ENCODE data around the gene MCRIP2.

The MCRIP2 gene

GRCh38 chr16:620700-621525, 20.7 kb upstream of the MCRIP2 start:
- TF ChIP-seq CTCF (IDR thresholded peaks at IDR 0.05): no peak
- no peaks in the 10 kb centered on the region for H3K36me3 Mint-ChIP-seq (ENCODE audit: low read depth)
- no peak for DNase-seq

GRCh38 chr16:621526-622105, 20.0 kb upstream of the MCRIP2 start:
- peaks cover 3% of the 10 kb centered on the region for H3K36me3 Mint-ChIP-seq (ENCODE audit: low read depth)
- no peak for DNase-seq
- H3K4me1 Mint-ChIP-seq: peaks cover 48% of the 10 kb centered on the region
- H3K27ac Mint-ChIP-seq: peak overlapping the region; percentile 98
- H3K9me3 Mint-ChIP-seq: no peaks in the 10 kb centered on the region
- H3K27me3 Mint-ChIP-seq (ENCODE audit: low read depth, poor library complexity): peaks cover 2% of the 10 kb centered on the region
- H3K4me3 Mint-ChIP-seq: peak overlapping the region; percentile 22
- TF ChIP-seq CTCF (IDR thresholded peaks at IDR 0.05): no peak

More at GRCh38 chr16:620700-621525, 20.7 kb upstream of the MCRIP2 start:
- no peaks in the 10 kb centered on the region for H3K9me3 Mint-ChIP-seq
- H3K4me3 Mint-ChIP-seq: no peak overlapping the region
- H3K27ac Mint-ChIP-seq: peak overlapping the region; percentile 98
- H3K27me3 Mint-ChIP-seq (ENCODE audit: low read depth, poor library complexity): no peaks in the 10 kb centered on the region
- H3K4me1 Mint-ChIP-seq: peaks cover 44% of the 10 kb centered on the region

- no peak overlapping the region for H3K4me3 Mint-ChIP-seq
- peaks cover 3% of the 10 kb centered on the region for H3K27me3 Mint-ChIP-seq (ENCODE audit: low read depth, poor library complexity)
- peaks cover 6% of the 10 kb centered on the region for H3K36me3 Mint-ChIP-seq (ENCODE audit: low read depth)
- no peak for DNase-seq
- no peak overlapping the region for H3K27ac Mint-ChIP-seq
- TF ChIP-seq CTCF (IDR thresholded peaks at IDR 0.05): no peak
- H3K9me3 Mint-ChIP-seq: no peaks in the 10 kb centered on the region
- H3K4me1 Mint-ChIP-seq: peaks cover 59% of the 10 kb centered on the region
These were observed 18.7 kb upstream of the MCRIP2 start for GRCh38 chr16:622920-623280.

GRCh38 chr16:624526-625070, 17.0 kb upstream of the MCRIP2 start:
- H3K4me1 Mint-ChIP-seq: peaks cover 76% of the 10 kb centered on the region
- H3K4me3 Mint-ChIP-seq: peak overlapping the region; percentile 57
- no peaks in the 10 kb centered on the region for H3K9me3 Mint-ChIP-seq
- peaks cover 11% of the 10 kb centered on the region for H3K36me3 Mint-ChIP-seq (ENCODE audit: low read depth)
- DNase-seq: no peak
- H3K27me3 Mint-ChIP-seq (ENCODE audit: low read depth, poor library complexity): peaks cover 3% of the 10 kb centered on the region
- no peak for TF ChIP-seq CTCF (IDR thresholded peaks at IDR 0.05)
- peak overlapping the region; percentile 98 for H3K27ac Mint-ChIP-seq

GRCh38 chr16:625117-625976, 16.3 kb upstream of the MCRIP2 start:
- H3K9me3 Mint-ChIP-seq: no peaks in the 10 kb centered on the region
- H3K27me3 Mint-ChIP-seq (ENCODE audit: low read depth, poor library complexity): peaks cover 3% of the 10 kb centered on the region
- no peak overlapping the region for H3K27ac Mint-ChIP-seq
- peaks cover 11% of the 10 kb centered on the region for H3K36me3 Mint-ChIP-seq (ENCODE audit: low read depth)
- peaks cover 81% of the 10 kb centered on the region for H3K4me1 Mint-ChIP-seq
- H3K4me3 Mint-ChIP-seq: no peak overlapping the region
- DNase-seq: no peak
- no peak for TF ChIP-seq CTCF (IDR thresholded peaks at IDR 0.05)
